Endothelial cell of umbilical vein (primary cell): ENCODE results near the gene TOMM20. TPM values are rescaled to one million over a fixed set of nuclear protein-coding genes. Genes with fewer than 3 reads are reported as not detected.

Experiments
- BruUV-seq: library from RNA; stranded (reverse); fragments of 400-500 nt; replicated peaks from 2 replicates; lab custom pipeline; 2021; lab: Mats Ljungman, UMichigan
- CTCF ChIA-PET: fragments of 300-600, 350-600 bp; sonication (Branson Sonifier 250); formaldehyde crosslinking; loops from one replicate; lab custom pipeline; 2021; ENCODE audit warnings: antibody characterized with exemption, inconsistent platforms; lab: Charles Lee
- POLR2A ChIA-PET: fragments of 300-600, 350-600 bp; sonication (Branson Sonifier 250); formaldehyde crosslinking; loops from one replicate; lab custom pipeline; 2021; ENCODE audit warnings: antibody characterized with exemption, inconsistent platforms; lab: Charles Lee
- DNase-seq: peaks from one replicate; pipeline ENCODE4 v3.0.0-alpha.2; 2011; ENCODE audit warnings: low read depth, low spot score
- FAIRE-seq: peaks from 2 replicates; lab custom pipeline; 2011; peaks lifted over from hg19 to GRCh38; lab: Jason Lieb, UNC
- H2AFZ ChIP-seq: 2 replicates; pipeline ENCODE4 v1.6.0; 2012; ENCODE audit warnings: low read depth, low read length, control low read depth, inconsistent platforms
- H3K27ac ChIP-seq: 2 replicates; pipeline ENCODE4 v1.5.1; 2011; ENCODE audit warnings: low read depth, mild to moderate bottlenecking, control low read depth, low read length, moderate library complexity; ENCODE audit not compliant: insufficient read depth
- H3K27me3 ChIP-seq, 2 experiments: 2 replicates each; pipeline versions ENCODE4 v1.6.0 to v1.6.1; 2011; ENCODE audit warnings: low read length in 2 of 2, mixed read lengths in 1 of 2; ENCODE audit not compliant: control insufficient read depth in 2 of 2, insufficient read depth in 2 of 2
- H3K36me3 ChIP-seq, 2 experiments: 2 replicates in 1 of 2; 3 replicates in 1 of 2; pipeline ENCODE4 v1.5.1; 2011; ENCODE audit warnings: low read length in 2 of 2, mild to moderate bottlenecking in 1 of 2, moderate library complexity in 1 of 2; ENCODE audit not compliant: control insufficient read depth in 2 of 2, insufficient read depth in 2 of 2; ENCODE audit errors: extremely low read depth in 1 of 2
- H3K4me1 ChIP-seq: 3 replicates; pipeline ENCODE4 v1.5.1; 2011; ENCODE audit warnings: mild to moderate bottlenecking, low read length; ENCODE audit not compliant: control insufficient read depth, insufficient read depth; ENCODE audit errors: extremely low read depth
- H3K4me2 ChIP-seq: 2 replicates; pipeline ENCODE4 v1.6.1; 2011; ENCODE audit warnings: low read length, control low read depth, mixed read lengths; ENCODE audit not compliant: insufficient read depth
- H3K4me3 ChIP-seq, 3 experiments: fragments of 200-600 bp in 1 of 3; sonication (generic), shearing (Covaris generic) in 1 of 3; replicated peaks in 1 of 3; 2 replicates each; pipeline ENCODE4 v1.5.1; 2011 to 2016; ENCODE audit warnings: control low read depth in 3 of 3, low read length in 3 of 3, mild to moderate bottlenecking in 2 of 3, inconsistent platforms in 1 of 3, low read depth in 1 of 3, moderate library complexity in 1 of 3; ENCODE audit not compliant: insufficient read depth in 1 of 3
- H3K79me2 ChIP-seq: 2 replicates; pipeline ENCODE4 v1.6.0; 2012; ENCODE audit warnings: low read length, inconsistent platforms; ENCODE audit not compliant: control insufficient read depth, insufficient read depth
- H3K9ac ChIP-seq: replicated peaks from 2 replicates; pipeline ENCODE3; 2011; ENCODE audit warnings: low read length, control low read depth; ENCODE audit not compliant: insufficient read depth; ENCODE audit errors: extremely low read depth
- H3K9me1 ChIP-seq: replicated peaks from 3 replicates; pipeline ENCODE4 v1.6.0; 2011; ENCODE audit warnings: mild to moderate bottlenecking, low read length; ENCODE audit not compliant: control insufficient read depth, insufficient read depth; ENCODE audit errors: extremely low read depth
- H3K9me3 ChIP-seq: replicated peaks from 2 replicates; pipeline ENCODE4 v1.5.1; 2012; ENCODE audit warnings: low read length, inconsistent platforms; ENCODE audit not compliant: control insufficient read depth, insufficient read depth
- H4K20me1 ChIP-seq: replicated peaks from 2 replicates; pipeline ENCODE3; 2011; ENCODE audit warnings: mild to moderate bottlenecking, low read length; ENCODE audit not compliant: control insufficient read depth, insufficient read depth; ENCODE audit errors: extremely low read depth
- EZH2 ChIP-seq: IDR thresholded peaks from 2 replicates; pipeline ENCODE4 v1.6.1; 2012; ENCODE audit warnings: borderline replicate concordance, low read depth, mild to moderate bottlenecking, moderate library complexity, low read length, inconsistent platforms; ENCODE audit not compliant: severe bottlenecking
- FOS ChIP-seq: IDR thresholded peaks from 2 replicates; pipeline ENCODE4 v1.6.1; 2011; ENCODE audit warnings: mild to moderate bottlenecking, low read length, moderate library complexity, borderline replicate concordance; ENCODE audit not compliant: insufficient read depth
- GATA2 ChIP-seq: IDR thresholded peaks from 2 replicates; pipeline ENCODE4 v1.7.0; 2011; ENCODE audit warnings: low read depth, mild to moderate bottlenecking, moderate library complexity, mixed read lengths, low read length; ENCODE audit not compliant: insufficient read length, insufficient read depth
- JUN ChIP-seq: IDR thresholded peaks from 2 replicates; pipeline ENCODE4 v1.6.1; 2011; ENCODE audit warnings: borderline replicate concordance, low read depth; ENCODE audit not compliant: insufficient read length, insufficient read depth
- MYC ChIP-seq: IDR thresholded peaks from one replicate; pipeline ENCODE4 v1.6.1; 2011; ENCODE audit warnings: mild to moderate bottlenecking, low read depth, low read length
- POLR2A ChIP-seq: IDR thresholded peaks from 2 replicates; pipeline ENCODE4 v1.6.1; 2012; ENCODE audit warnings: low read depth, mild to moderate bottlenecking, control low read depth, low read length
- POLR2AphosphoS5 ChIP-seq: IDR thresholded peaks from 2 replicates; pipeline ENCODE4 v1.6.1; 2012; ENCODE audit warnings: low read depth, mild to moderate bottlenecking, control low read depth, low read length, moderate library complexity; ENCODE audit not compliant: insufficient read depth
- dilution Hi-C: fragments of 300-500 bp; cut with MboI; formaldehyde crosslinking; loops from one replicate; pipeline ENCODE4 v1.15.0; 2019; ENCODE audit warnings: low sequenced_read_pairs; ENCODE audit not compliant: extremely low pct_ligation_motif_present
- intact Hi-C: fragments of 100-400 bp; cut with micrococcal nuclease; formaldehyde crosslinking; loops from one replicate; pipeline ENCODE4 v1.10.0; 2022
- polyA plus RNA-seq, 4 experiments: library from polyadenylated mRNA; depleted of rRNA in 3 of 4; stranded (reverse) in 3 of 4; unstranded in 1 of 4; fragments of >200 nt; gene quantifications; 2 replicates each; pipeline versions ENCODE4 v1.2.1 to v1.2.3, GENCODE V29; 2011 to 2012; ENCODE audit warnings: missing spikeins in 1 of 4
- total RNA-seq: library from RNA; stranded (reverse); gene quantifications from 2 replicates; pipeline ENCODE4 v1.2.3, GENCODE V29; 2021
- TF ChIP-seq, protein P1 (sequence below), 2 donors: IDR thresholded peaks; 1 replicate in 1 of 2; 2 replicates in 1 of 2; pipeline ENCODE4 v1.5.1; 2011; ENCODE audit warnings: low read length in 2 of 2, mild to moderate bottlenecking in 2 of 2, moderate library complexity in 2 of 2, control low read depth in 1 of 2, inconsistent platforms in 1 of 2, low read depth in 1 of 2; ENCODE audit not compliant: insufficient read depth in 1 of 2; ENCODE audit errors: extremely low read depth in 1 of 2
- TF ChIP-seq, protein P2 (sequence below): IDR thresholded peaks from 2 replicates; pipeline ENCODE4 v1.6.1; 2011; ENCODE audit not compliant: insufficient read depth, insufficient read length

Gene TOMM20
- total and polyA plus RNA-seq, 2 donors (not counting 3 experiments of a cell fraction or from before 2014, with no cell fraction given): 42.5 to 98.4 TPM

- Histone ChIP-seq H2AFZ (no peak overlapping the region), H3K9ac (no peak overlapping the region), H3K27me3 (no peaks in the 10 kb centered on the region), H3K36me3 (no peaks in the 10 kb centered on the region), H3K4me2 (no peak overlapping the region), H3K9me3 (no peaks in the 10 kb centered on the region), H3K4me1 (peaks cover 10% of the 10 kb centered on the region), H3K9me1 (no peaks in the 10 kb centered on the region), H3K4me3 (no peak overlapping the region), H4K20me1 (no peaks in the 10 kb centered on the region), H3K27ac (no peak overlapping the region), H3K79me2 (no peaks in the 10 kb centered on the region)
- TF ChIP-seq, protein P1, sequence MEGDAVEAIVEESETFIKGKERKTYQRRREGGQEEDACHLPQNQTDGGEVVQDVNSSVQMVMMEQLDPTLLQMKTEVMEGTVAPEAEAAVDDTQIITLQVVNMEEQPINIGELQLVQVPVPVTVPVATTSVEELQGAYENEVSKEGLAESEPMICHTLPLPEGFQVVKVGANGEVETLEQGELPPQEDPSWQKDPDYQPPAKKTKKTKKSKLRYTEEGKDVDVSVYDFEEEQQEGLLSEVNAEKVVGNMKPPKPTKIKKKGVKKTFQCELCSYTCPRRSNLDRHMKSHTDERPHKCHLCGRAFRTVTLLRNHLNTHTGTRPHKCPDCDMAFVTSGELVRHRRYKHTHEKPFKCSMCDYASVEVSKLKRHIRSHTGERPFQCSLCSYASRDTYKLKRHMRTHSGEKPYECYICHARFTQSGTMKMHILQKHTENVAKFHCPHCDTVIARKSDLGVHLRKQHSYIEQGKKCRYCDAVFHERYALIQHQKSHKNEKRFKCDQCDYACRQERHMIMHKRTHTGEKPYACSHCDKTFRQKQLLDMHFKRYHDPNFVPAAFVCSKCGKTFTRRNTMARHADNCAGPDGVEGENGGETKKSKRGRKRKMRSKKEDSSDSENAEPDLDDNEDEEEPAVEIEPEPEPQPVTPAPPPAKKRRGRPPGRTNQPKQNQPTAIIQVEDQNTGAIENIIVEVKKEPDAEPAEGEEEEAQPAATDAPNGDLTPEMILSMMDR (IDR thresholded peaks at IDR 0.05; ENCODE audit: extremely low read depth in 1 of 2, insufficient read depth in 1 of 2, low read depth in 1 of 2, low read length in 2 of 2): no peak
- TF ChIP-seq JUN: no peak
- no peak for TF ChIP-seq MYC
- no peak for TF ChIP-seq FOS
- no peak for TF ChIP-seq POLR2A
- TF ChIP-seq, protein P2, sequence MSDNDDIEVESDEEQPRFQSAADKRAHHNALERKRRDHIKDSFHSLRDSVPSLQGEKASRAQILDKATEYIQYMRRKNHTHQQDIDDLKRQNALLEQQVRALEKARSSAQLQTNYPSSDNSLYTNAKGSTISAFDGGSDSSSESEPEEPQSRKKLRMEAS: no peak
- TF ChIP-seq GATA2: no peak
- no peak for TF ChIP-seq POLR2AphosphoS5
- no peak for TF ChIP-seq EZH2
- DNase-seq (no peak), FAIRE-seq (no peak)
- POLR2A ChIA-PET: no interaction called here
- CTCF ChIA-PET: interaction anchor here (1.4 kb wide), 1 partner anchor 582 kb away, joined by 4 read pairs; no protein-coding TSS in a partner anchor
- dilution Hi-C loops (no loop called here), intact Hi-C loops (no loop called here)
- no TSS peak for BruUV-seq
These were observed 59.5 kb downstream of the TOMM20 start for GRCh38 chr1:235069176-235069575.
